Endothelial cell of umbilical vein (primary cell): Measurements from ENCODE around the gene AVPR2. TPM values are rescaled to one million over a fixed set of nuclear protein-coding genes. Genes with fewer than 3 reads are reported as not detected.

Experiments
- BruUV-seq: library from RNA; stranded (reverse); fragments of 400-500 nt; replicated peaks from 2 replicates; lab custom pipeline; 2021; lab: Mats Ljungman, UMichigan
- CTCF ChIA-PET: fragments of 300-600, 350-600 bp; sonication (Branson Sonifier 250); formaldehyde crosslinking; loops from one replicate; lab custom pipeline; 2021; ENCODE audit warnings: antibody characterized with exemption, inconsistent platforms; lab: Charles Lee
- POLR2A ChIA-PET: fragments of 300-600, 350-600 bp; sonication (Branson Sonifier 250); formaldehyde crosslinking; loops from one replicate; lab custom pipeline; 2021; ENCODE audit warnings: antibody characterized with exemption, inconsistent platforms; lab: Charles Lee
- DNase-seq: peaks from one replicate; pipeline ENCODE4 v3.0.0-alpha.2; 2011; ENCODE audit warnings: low read depth, low spot score
- FAIRE-seq: peaks from 2 replicates; lab custom pipeline; 2011; peaks lifted over from hg19 to GRCh38; lab: Jason Lieb, UNC
- H2AFZ ChIP-seq: 2 replicates; pipeline ENCODE4 v1.6.0; 2012; ENCODE audit warnings: low read depth, low read length, control low read depth, inconsistent platforms
- H3K27ac ChIP-seq: 2 replicates; pipeline ENCODE4 v1.5.1; 2011; ENCODE audit warnings: low read depth, mild to moderate bottlenecking, control low read depth, low read length, moderate library complexity; ENCODE audit not compliant: insufficient read depth
- H3K27me3 ChIP-seq, 2 experiments: 2 replicates each; pipeline versions ENCODE4 v1.6.0 to v1.6.1; 2011; ENCODE audit warnings: low read length in 2 of 2, mixed read lengths in 1 of 2; ENCODE audit not compliant: control insufficient read depth in 2 of 2, insufficient read depth in 2 of 2
- H3K36me3 ChIP-seq, 2 experiments: 2 replicates in 1 of 2; 3 replicates in 1 of 2; pipeline ENCODE4 v1.5.1; 2011; ENCODE audit warnings: low read length in 2 of 2, mild to moderate bottlenecking in 1 of 2, moderate library complexity in 1 of 2; ENCODE audit not compliant: control insufficient read depth in 2 of 2, insufficient read depth in 2 of 2; ENCODE audit errors: extremely low read depth in 1 of 2
- H3K4me1 ChIP-seq: 3 replicates; pipeline ENCODE4 v1.5.1; 2011; ENCODE audit warnings: mild to moderate bottlenecking, low read length; ENCODE audit not compliant: control insufficient read depth, insufficient read depth; ENCODE audit errors: extremely low read depth
- H3K4me2 ChIP-seq: 2 replicates; pipeline ENCODE4 v1.6.1; 2011; ENCODE audit warnings: low read length, control low read depth, mixed read lengths; ENCODE audit not compliant: insufficient read depth
- H3K4me3 ChIP-seq, 3 experiments: fragments of 200-600 bp in 1 of 3; sonication (generic), shearing (Covaris generic) in 1 of 3; replicated peaks in 1 of 3; 2 replicates each; pipeline ENCODE4 v1.5.1; 2011 to 2016; ENCODE audit warnings: control low read depth in 3 of 3, low read length in 3 of 3, mild to moderate bottlenecking in 2 of 3, inconsistent platforms in 1 of 3, low read depth in 1 of 3, moderate library complexity in 1 of 3; ENCODE audit not compliant: insufficient read depth in 1 of 3
- H3K79me2 ChIP-seq: 2 replicates; pipeline ENCODE4 v1.6.0; 2012; ENCODE audit warnings: low read length, inconsistent platforms; ENCODE audit not compliant: control insufficient read depth, insufficient read depth
- H3K9ac ChIP-seq: replicated peaks from 2 replicates; pipeline ENCODE3; 2011; ENCODE audit warnings: low read length, control low read depth; ENCODE audit not compliant: insufficient read depth; ENCODE audit errors: extremely low read depth
- H3K9me1 ChIP-seq: replicated peaks from 3 replicates; pipeline ENCODE4 v1.6.0; 2011; ENCODE audit warnings: mild to moderate bottlenecking, low read length; ENCODE audit not compliant: control insufficient read depth, insufficient read depth; ENCODE audit errors: extremely low read depth
- H3K9me3 ChIP-seq: replicated peaks from 2 replicates; pipeline ENCODE4 v1.5.1; 2012; ENCODE audit warnings: low read length, inconsistent platforms; ENCODE audit not compliant: control insufficient read depth, insufficient read depth
- H4K20me1 ChIP-seq: replicated peaks from 2 replicates; pipeline ENCODE3; 2011; ENCODE audit warnings: mild to moderate bottlenecking, low read length; ENCODE audit not compliant: control insufficient read depth, insufficient read depth; ENCODE audit errors: extremely low read depth
- JUN ChIP-seq: IDR thresholded peaks from 2 replicates; pipeline ENCODE4 v1.6.1; 2011; ENCODE audit warnings: borderline replicate concordance, low read depth; ENCODE audit not compliant: insufficient read length, insufficient read depth
- MYC ChIP-seq: IDR thresholded peaks from one replicate; pipeline ENCODE4 v1.6.1; 2011; ENCODE audit warnings: mild to moderate bottlenecking, low read depth, low read length
- POLR2A ChIP-seq: IDR thresholded peaks from 2 replicates; pipeline ENCODE4 v1.6.1; 2012; ENCODE audit warnings: low read depth, mild to moderate bottlenecking, control low read depth, low read length
- POLR2AphosphoS5 ChIP-seq: IDR thresholded peaks from 2 replicates; pipeline ENCODE4 v1.6.1; 2012; ENCODE audit warnings: low read depth, mild to moderate bottlenecking, control low read depth, low read length, moderate library complexity; ENCODE audit not compliant: insufficient read depth
- dilution Hi-C: fragments of 300-500 bp; cut with MboI; formaldehyde crosslinking; loops from one replicate; pipeline ENCODE4 v1.15.0; 2019; ENCODE audit warnings: low sequenced_read_pairs; ENCODE audit not compliant: extremely low pct_ligation_motif_present
- intact Hi-C: fragments of 100-400 bp; cut with micrococcal nuclease; formaldehyde crosslinking; loops from one replicate; pipeline ENCODE4 v1.10.0; 2022
- polyA plus RNA-seq, 4 experiments: library from polyadenylated mRNA; depleted of rRNA in 3 of 4; stranded (reverse) in 3 of 4; unstranded in 1 of 4; fragments of >200 nt; gene quantifications; 2 replicates each; pipeline versions ENCODE4 v1.2.1 to v1.2.3, GENCODE V29; 2011 to 2012; ENCODE audit warnings: missing spikeins in 1 of 4
- total RNA-seq: library from RNA; stranded (reverse); gene quantifications from 2 replicates; pipeline ENCODE4 v1.2.3, GENCODE V29; 2021
- TF ChIP-seq, protein P1 (sequence below), 2 donors: IDR thresholded peaks; 1 replicate in 1 of 2; 2 replicates in 1 of 2; pipeline ENCODE4 v1.5.1; 2011; ENCODE audit warnings: low read length in 2 of 2, mild to moderate bottlenecking in 2 of 2, moderate library complexity in 2 of 2, control low read depth in 1 of 2, inconsistent platforms in 1 of 2, low read depth in 1 of 2; ENCODE audit not compliant: insufficient read depth in 1 of 2; ENCODE audit errors: extremely low read depth in 1 of 2

Gene AVPR2
- total and polyA plus RNA-seq, 2 donors (not counting 3 experiments of a cell fraction or from before 2014, with no cell fraction given), result not detected

DNA sequence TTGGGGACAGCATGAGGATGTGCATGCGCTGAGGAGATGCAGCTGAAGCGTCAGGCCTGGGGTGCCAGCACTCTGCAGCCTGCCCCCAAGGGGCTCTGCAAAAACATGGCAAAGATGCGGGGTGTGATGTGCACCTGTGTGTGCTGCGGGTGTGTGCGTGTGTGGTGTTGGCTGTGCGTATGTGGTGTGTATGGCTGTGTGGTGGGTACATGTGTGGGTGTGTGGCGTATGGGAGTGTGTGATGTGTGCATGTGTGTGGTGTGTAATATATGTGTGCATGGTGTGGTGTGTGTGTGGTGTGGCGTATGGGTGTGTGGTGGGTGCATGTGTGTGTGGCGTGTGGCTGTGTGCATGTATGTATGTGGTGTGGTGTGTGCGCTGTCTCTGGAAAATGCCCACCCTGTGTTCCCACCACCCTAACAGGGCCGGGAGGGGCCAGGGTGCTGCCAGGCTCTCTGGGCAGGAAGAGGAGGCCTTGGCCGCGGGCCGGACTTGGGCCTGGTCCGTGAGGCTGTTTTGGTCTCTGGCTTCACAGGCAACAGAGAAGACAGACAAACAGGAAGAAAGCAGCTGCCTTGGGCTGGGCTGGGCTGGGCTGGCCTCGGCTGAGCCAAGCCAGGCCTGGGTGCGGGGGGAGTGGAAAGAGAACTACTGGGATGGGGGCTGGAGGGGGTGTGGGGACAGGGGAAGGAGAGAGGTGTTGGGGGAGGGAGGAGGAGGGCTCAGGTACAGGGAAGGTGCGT is 1.1 kb upstream of the AVPR2 start:
- Histone ChIP-seq H4K20me1 (no peaks in the 10 kb centered on the region), H3K9me3 (no peaks in the 10 kb centered on the region), H3K79me2 (no peaks in the 10 kb centered on the region), H3K4me3 (no peak overlapping the region), H3K36me3 (no peaks in the 10 kb centered on the region), H3K4me2 (no peak overlapping the region), H3K9me1 (no peaks in the 10 kb centered on the region), H3K27me3 (no peaks in the 10 kb centered on the region), H3K9ac (no peak overlapping the region), H2AFZ (no peak overlapping the region), H3K4me1 (no peaks in the 10 kb centered on the region), H3K27ac (no peak overlapping the region)
- ChIA-PET POLR2A (no interaction called here), CTCF (interaction anchor here (1.0 kb wide), 1 partner anchor 18 kb away, joined by 3 read pairs; no protein-coding TSS in a partner anchor)
- dilution Hi-C loops, result no loop called here
- TF ChIP-seq JUN, result no peak
- TF ChIP-seq MYC, result no peak
- TF ChIP-seq, protein P1, sequence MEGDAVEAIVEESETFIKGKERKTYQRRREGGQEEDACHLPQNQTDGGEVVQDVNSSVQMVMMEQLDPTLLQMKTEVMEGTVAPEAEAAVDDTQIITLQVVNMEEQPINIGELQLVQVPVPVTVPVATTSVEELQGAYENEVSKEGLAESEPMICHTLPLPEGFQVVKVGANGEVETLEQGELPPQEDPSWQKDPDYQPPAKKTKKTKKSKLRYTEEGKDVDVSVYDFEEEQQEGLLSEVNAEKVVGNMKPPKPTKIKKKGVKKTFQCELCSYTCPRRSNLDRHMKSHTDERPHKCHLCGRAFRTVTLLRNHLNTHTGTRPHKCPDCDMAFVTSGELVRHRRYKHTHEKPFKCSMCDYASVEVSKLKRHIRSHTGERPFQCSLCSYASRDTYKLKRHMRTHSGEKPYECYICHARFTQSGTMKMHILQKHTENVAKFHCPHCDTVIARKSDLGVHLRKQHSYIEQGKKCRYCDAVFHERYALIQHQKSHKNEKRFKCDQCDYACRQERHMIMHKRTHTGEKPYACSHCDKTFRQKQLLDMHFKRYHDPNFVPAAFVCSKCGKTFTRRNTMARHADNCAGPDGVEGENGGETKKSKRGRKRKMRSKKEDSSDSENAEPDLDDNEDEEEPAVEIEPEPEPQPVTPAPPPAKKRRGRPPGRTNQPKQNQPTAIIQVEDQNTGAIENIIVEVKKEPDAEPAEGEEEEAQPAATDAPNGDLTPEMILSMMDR (IDR thresholded peaks at IDR 0.05; ENCODE audit: extremely low read depth in 1 of 2, insufficient read depth in 1 of 2, low read depth in 1 of 2, low read length in 2 of 2), result no peak
- TF ChIP-seq POLR2A, result no peak
- no peak for TF ChIP-seq POLR2AphosphoS5
- DNase-seq (peak; percentile 6), FAIRE-seq (no peak)
- BruUV-seq, result no TSS peak
- intact Hi-C loops, result no loop called here
